A172 (cell line): ENCODE measurements around the gene ZNF213. TPM values are rescaled to one million over a fixed set of nuclear protein-coding genes. Genes with fewer than 3 reads are reported as not detected.
"Not testable (repeated sequence)": the region's sequence is repeated elsewhere in the genome, so short reads cannot be mapped to it uniquely, and the experiment has no call there.

Experiments
- DNase-seq: peaks from one replicate; pipeline ENCODE4 v3.0.0-alpha.2; 2015; ENCODE audit warnings: low spot score
- total RNA-seq: library from RNA; depleted of rRNA; stranded (reverse); fragments of >200 nt; shearing (Covaris generic); gene quantifications from 2 replicates; pipeline ENCODE4 v1.2.3, GENCODE V29; 2014

The ZNF213 gene
- total RNA-seq, 1 experiment from 2014 or later, result 2.1 TPM

DNA sequence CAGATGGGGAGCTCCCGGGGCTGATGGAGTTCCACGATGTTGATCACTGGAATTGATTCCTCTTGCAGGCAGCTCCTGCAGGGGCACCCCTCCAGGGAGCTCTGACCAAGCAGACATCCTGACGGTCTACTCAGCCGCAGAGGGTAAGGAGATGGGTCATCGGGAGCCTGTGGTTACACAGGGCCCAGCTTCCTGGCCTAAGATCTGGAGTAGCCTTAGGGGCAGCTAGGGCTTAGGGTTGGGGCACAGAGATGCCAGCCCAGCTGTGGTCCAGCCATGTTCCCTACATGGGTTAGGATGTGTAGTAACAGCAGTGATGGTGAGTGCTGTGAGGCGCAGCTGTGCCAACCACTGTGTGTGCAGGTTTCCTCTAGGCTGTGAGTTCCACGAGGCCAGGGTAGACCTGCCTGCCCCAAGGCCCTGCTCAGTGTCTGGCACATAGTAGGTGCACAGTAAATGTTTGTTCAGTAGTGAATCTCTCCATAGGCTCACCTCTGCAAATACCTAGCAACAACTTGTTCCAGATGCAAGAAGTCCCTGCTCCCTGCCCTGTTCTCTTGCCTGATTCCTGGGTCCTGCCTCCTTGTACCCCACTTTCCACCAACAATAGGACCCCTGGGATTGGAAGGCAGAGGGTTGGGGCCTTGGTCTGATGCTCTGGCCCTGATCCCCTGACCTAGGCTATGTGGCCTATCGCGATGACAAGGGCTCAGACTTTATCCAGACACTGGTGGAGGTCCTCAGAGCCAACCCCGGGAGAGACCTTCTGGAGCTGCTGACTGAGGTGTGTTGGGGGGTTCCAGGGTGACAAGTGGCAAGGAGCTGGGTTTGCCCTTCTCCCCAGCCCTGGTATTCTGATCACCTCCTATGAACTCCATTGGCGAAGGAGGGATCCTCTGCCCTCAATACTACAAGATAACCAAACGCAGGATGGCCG, 13.7 kb downstream of the ZNF213 start:
- DNase-seq, result no peak

DNA sequence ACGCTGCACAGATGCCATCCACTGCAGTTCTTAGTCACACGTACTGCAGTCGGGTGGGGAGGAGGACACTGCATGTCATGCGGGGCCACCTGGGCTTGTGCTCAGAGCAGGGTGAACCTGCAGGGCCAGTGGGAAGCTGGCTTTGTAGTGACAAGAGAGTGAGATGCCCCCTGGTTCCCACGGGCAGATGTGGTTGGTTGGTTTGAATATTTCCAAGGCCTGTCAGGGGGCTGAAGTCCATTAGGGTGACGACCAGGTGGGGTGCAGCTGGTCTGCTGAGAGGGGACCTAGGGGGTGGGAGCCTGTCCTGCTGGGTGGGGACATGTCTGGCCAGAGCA, 14.3 kb downstream of the ZNF213 start:
- DNase-seq, result no peak

DNA sequence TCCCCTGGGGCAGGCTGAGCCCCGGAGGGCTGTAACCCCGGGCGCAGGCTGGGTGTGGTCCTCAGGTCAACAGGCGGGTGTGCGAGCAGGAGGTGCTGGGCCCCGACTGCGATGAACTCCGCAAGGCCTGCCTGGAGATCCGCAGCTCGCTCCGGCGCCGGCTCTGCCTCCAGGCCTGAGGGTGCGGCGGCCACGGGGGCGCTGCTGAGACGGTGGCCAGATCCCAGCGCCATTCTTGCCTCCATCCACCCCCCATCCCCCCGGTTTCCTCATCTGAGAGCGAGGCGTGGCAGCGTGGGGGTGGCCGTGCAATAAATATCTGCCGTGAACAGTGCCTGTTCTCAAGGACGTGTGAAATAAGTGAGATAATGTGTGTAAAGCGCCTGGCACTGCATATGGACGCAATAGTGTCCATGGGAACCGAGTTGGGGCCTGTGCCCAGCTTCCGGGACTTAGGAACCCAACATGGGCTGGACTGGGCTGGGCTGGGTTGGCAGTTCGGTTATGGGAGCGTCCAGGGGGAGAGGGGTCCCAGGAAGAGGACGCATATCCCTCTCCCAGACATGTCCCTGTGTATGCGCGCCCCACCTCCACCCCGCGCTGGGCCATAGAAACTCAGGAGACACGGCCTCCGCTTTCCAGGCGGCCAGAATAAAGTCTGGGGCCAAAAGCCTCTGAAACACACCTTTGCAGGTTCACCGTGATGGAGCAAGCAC, 15.0 kb downstream of the ZNF213 start:
- DNase-seq, result no peak

DNA sequence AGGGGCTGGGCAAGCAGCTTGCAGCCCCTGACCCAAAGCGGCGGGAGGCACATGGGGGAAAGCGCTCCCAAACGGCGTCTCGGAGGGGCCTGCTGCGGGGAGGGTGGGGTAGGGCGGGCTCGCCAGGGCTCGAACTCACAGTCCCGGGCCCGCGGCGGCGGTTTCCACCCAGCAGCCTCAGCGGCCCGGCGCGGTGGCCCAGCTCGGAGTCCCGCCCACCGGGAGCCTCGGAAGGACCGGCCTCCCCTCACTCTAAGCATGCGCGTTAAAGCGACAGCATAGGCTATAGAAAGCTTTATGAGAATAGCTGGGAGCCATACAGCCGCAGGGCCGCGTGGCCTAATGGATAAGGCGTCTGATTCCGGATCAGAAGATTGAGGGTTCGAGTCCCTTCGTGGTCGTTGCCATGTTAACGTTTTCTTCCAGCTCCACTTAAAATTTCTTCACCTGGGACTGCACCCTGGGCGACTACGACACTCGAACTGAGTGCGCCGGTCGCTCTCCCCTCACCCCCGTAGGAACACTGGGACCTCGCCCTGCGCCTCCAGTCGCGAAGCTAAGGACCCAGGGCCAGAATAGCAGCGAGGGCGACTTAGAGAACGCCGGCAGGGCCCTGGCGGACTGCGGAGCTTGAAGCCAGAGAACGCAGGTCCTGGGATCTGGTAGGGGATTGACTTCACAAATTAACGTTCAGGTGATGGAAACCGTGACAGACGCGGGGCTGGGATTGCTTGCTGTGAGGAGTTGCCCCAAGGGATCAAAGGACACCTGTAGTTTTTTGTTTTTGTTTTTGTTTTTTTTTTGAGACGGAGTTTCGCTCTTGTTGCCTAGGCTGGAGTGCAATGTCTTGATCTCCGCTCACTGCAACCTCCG, 15.8 kb downstream of the ZNF213 start:
- peak; percentile 99 for DNase-seq

DNA sequence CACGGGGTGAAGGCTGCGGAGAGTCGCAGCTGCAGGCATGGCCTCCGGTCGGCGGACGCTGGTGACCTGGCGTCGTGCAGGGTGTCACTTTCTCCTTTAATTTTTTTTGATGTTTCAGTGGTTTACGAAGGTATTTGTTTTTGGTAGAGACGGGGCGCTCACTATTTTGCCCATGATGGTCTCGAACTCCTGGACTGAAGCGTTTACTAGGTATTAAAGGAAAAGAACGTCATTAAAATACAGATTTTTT, 17.1 kb downstream of the ZNF213 start:
- no peak for DNase-seq

DNA sequence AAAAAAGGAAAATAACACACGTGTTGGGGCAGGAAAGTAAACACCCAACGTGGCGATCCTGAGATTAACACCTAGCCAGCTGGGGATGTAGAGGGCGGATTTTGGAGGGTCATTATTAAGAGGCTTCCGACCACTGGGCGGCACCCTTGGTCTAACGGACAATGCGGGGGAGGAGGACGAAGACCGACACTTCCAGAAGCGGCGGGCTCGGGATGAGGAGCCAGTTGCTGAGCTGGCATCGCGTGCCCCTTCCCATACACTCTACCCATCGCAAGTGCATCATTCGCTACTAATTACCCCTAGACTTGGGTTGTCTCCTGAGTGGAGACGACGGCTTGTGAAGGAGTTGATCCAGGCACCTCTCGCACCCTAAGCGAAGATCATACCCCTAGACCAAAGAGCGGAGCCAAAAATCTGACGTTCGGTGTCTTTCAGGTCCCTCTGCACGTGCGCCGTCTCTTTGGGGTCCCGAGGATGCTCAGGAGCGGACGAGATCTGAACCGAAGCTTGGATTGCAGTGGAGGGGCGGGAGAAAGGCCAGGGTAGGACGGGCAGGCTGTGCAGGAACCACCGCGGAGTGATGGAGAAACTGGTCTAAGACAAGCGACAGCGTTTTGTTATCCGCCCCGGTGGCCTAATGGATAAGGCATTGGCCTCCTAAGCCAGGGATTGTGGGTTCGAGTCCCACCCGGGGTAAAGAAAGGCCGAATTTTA, 17.6 kb downstream of the ZNF213 start:
- peak; percentile 98 for DNase-seq

DNA sequence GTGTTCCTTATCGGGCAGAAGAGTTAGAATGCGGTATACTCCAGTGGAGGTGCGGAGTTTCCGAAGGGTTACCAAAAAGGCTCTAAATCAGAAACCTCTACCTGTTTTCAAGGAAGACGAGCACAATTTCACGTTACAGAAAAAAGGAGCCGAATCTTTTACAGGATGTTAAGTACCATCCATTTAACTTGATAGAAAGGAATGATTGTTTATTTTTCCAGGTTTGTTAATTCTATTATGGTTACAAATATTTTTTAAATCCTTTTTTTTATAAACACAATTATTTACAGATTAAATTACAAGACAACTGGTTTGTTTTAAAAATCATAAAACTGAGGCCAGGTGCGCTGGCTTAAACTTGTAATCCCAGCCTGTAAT, 18.2 kb downstream of the ZNF213 start:
- DNase-seq, result no peak

DNA sequence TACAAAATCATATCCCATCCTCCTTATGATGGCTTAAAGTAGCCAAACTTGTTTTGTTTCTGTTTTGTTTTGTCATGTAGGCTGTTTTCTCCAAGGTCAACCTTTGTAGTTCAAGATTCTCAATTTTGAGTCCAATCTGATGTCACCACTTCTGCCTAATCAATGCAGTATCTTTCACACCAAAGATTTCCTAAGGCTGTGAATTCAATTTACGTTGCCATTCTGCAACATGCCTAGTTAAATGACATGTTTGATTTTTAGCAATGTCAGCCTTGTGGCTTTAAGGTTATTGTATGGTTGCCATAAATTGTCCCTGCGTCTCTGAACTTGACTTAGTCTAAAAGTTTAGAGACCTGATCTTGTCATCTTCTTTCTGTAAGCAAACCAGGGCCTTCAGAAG, 20.4 kb downstream of the ZNF213 start:
- no peak for DNase-seq

DNA sequence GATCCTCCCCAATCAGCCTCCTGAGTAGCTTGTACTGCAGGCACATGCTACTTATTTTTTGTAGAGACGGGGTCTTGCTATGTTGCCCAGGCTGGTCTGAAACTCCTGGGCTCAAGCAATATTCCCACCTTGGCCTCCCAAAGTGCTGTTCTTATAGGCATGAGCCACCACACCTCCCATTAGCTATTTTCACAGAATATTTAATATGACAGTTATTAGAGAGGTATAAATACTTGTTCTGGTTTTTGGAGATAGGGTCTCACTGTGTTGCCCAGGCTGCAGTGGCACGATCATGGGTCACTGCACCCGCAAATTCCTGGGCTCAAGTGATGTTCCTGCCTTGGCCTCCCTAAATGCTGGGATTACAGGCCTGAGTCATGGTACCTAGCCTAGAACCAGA, 21.1 kb downstream of the ZNF213 start:
- DNase-seq, result no peak

DNA sequence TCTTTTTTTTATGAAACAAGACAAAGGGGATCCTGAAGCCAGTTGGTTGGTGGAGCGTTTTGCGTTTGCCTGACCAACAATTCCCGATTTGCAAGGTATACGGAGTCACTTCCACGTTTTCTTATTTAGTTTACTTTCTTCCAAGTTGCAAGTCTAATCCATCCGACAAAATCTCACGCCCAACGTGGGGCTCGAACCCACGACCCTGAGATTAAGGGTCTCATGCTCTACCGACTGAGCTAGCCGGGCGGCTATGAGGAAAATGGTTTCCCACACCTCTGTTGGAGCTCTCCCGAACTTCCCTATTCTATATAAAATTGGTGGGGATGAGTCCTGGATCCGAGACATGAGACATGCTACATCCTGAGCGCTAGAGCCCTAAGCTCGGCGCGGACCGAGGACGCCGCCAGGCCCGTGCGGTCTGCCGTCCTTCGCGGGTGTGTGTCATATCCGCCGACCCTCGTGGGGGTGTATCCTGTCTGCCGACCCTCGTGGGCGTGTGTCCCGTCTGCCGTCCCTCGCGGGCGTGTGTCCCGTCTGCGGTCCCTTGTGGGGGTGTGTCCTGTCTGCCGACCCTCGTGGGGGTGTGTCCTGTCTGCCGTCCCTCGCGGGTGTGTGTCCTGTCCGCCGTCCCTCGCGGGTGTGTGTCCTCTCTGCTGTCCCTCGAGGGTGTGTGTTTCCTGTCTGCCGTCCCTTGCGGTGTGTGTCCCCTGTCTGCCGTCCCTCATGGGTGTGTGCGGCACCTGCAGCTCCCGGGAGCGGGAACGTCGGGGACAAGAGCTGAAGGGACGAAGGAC, 22.6 kb downstream of the ZNF213 start:
- peak; percentile 98 for DNase-seq

DNA sequence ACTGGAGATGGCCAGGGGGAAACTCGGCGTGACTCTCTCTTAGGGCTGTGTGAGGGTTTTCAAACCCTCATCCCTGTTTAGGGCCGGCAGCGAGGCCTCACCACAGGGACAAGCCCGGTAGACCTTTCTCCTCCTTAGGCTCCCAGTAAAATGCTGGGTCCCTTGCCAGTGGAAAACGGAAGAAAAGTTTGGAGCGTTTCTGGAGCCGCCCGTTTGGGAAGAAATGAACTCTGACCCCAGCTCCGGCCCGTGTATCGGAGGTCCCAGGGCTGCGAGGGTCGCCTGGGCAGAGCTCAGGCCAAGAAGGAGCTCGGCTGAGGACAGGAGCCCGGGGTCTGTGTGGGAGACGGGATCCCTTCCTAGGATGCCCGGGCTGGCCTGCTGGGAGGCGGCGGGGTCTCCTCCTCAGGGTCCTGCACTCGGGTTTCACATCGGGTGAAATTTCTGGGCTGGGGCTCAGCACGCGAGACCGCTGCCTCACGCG, 23.2 kb downstream of the ZNF213 start:
- DNase-seq, result peak; percentile 35

DNA sequence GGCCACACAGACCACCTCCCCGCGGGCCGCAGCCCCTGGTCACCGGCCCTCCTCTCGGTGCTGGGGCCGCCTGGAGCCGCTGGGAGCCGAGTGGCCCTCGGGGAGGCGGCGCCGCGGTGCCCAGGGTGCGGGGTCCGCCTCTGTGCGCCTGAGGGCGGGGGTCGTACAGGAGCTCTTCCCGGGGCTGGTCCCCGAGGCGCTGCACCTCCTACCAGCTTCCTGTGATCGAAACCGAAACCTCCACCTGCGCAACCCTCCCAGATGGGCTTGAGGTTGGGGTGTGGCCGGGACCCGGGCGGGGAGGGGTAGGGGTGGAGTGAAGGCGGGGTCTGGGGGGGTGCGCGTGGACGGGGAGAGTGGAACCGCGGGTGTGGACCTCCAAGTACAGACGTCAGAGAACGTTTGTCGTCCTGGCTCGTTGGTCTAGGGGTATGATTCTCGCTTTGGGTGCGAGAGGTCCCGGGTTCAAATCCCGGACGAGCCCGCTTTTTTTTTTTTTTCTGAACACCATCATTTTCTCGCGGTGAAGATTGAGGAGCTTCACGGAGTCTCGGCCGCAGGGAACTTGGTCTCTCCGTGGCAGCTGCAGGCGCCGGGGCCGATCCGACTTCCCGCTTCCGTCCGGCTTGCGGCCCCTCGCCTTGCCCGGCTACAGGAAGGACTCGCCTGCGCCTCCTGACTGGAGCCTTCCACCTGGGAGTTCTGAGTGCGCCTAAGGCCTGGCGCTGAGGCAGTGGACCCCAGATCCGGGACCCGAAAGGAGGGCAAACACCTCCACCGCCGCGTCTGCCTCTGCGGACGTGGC, 23.9 kb downstream of the ZNF213 start:
- DNase-seq, result peak; percentile 90

DNA sequence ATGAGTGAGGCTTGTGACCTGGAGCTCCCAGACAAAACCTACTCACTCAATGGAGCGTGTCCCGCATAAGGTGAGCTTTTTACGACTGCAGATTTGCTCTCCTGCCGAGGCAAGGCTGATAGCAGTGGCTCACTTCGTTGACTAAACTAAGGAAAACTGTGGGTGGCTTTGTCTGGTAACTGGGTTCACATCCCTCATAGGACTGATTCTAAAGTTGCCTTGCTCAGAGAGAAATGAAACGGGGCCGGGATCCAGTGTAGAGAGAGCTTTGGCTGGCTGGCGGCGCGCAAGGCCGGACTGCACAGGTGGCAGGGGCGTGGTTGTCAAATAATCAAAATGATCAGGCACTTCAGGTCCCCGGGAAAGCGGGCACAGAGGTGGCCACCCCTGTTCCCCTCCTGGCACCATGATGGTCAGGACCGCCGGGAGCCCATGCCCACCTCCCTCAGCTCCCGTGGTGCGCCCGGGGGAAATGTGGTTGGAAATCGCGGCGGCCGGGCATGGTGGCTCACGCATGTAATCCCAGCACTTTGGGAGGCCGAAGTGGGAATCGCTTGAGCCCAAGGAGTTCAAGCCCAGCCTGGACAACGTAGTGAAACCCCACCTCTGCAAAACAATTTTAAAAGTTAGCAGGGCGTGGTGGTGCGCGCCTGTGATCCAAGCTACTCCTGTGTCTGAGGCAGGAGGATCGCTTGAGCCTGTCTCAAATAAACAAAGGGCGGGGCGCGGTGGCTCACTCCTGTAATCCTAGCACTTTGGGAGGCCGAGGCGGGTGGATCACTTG, 26.6 kb downstream of the ZNF213 start:
- no peak for DNase-seq

DNA sequence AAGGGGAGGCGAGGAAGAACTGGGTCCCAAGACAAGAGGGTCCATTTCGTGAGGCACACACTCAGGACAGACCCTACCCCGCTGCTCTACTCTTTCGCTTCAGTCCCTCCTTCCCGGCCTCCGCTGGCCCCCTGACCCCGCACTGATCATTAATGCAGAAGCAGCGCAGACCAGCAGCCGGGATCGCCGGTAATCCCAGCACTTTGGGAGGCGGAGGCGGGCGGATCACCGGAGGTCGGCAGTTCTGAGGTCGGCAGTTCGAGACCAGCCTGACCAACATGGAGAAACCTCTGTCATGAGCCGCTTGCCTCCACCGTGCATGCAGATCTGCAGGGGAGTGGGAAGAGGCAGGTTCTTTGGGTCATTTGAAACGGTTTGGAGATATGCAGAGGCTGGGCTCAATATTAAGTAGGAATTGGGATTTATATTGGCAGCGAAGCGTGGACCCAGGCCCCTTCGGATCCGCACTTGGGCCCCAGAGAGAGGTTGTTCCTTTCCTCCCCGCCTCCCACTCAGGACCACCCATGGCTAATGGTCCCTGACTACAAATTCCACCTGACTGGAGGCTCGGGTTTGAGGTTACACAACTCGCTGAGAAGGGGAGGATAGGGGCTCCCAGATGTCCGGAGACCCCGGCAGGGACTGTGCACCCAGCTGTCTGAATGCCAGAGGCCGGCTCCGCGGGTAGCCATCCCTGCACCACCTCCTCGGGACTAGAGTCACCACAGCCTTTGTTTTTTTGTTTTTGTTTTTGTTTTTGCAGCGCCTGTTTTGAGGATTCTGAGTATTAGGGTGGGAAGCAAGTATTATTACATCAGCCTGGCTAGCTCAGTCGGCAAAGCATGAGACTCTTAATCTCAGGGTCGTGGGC, 29.5 kb downstream of the ZNF213 start:
- DNase-seq, result no peak

DNA sequence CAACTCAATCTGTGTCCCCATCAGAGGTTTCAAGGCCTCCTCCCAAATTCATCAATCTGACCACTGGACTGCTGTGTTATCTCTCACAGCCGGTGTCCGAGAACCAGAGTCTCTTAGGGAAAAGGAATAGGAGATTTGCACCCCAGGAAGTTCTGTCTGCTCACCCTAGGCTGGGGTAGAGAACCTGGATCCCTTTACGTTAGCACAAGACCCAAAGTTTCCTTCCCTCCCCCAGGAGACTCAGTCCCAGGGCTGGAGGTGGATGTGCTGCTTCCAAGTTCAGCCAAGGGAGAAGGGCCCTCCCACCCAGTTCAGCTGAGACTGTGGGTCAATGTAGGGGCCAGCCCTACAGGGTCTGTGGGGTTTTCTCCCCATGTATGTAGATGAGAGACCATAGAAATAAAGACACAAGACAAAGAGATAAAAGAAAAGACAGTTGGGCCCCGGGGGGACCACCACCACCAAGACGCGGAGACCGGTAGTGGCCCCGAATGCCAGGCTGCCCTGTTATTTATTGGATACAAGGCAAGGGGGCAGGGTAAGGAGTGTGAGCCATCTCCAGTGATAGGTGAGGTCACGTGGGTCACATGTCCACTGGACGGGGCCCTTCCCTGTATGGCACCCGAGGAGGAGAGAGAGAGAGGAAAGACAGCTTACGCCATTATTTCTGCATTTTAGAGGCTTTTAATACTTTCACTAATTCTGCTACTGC, 30.4 kb downstream of the ZNF213 start:
- DNase-seq, result no peak

DNA sequence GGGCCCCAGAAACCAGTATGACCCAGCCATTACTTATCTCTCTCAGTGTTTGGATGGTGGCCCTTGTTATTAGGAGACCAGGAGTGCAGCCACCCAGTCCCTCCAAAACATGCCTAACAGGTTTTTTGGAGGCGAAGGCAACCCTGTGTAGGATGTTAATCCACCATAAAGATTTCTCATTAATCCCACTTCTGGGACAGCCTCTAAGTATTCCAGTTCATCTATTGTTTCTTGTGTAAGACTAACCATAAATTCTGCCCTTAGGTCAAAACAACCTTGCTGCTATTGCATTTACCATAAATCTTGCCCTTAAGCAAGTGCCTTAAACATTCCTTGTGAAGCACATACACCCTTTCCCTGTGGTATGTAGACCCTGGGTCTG, 31.7 kb downstream of the ZNF213 start:
- no peak for DNase-seq

DNA sequence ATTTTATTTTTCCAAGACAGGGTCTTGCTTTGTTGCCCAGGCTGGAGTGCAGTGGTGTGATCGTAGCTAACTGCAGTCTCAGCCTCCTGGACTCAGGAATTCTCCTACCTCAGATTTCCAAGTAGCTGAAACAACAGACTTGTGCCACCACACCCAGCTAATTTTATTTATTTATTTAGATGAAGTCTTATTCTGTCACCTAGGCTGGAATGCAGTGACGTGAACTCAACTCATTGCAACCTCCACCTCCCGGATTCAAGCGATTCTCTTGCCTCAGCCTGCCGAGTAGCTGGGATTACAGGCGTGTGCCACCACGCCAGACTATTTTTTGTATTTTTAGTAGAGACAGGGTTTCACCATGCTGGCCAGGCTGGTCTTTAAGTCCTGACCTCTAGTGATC, 33.9 kb downstream of the ZNF213 start:
- DNase-seq, result not testable (repeated sequence)
